GM12874 (cell line): ENCODE results near the gene NCOA3.
A peak's percentile ranks its signal among the peaks of the same experiment; 100 is the strongest.

Source experiments
- TF ChIP-seq, protein P1 (sequence below): IDR thresholded peaks from 2 replicates; pipeline ENCODE4 v1.5.1; 2011; ENCODE audit warnings: low read depth, mild to moderate bottlenecking, control low read depth, low read length, moderate library complexity; ENCODE audit not compliant: insufficient read depth

Gene NCOA3

GRCh38 chr20:47610945-47611250, 109.2 kb downstream of the NCOA3 start:
- TF ChIP-seq, protein P1, sequence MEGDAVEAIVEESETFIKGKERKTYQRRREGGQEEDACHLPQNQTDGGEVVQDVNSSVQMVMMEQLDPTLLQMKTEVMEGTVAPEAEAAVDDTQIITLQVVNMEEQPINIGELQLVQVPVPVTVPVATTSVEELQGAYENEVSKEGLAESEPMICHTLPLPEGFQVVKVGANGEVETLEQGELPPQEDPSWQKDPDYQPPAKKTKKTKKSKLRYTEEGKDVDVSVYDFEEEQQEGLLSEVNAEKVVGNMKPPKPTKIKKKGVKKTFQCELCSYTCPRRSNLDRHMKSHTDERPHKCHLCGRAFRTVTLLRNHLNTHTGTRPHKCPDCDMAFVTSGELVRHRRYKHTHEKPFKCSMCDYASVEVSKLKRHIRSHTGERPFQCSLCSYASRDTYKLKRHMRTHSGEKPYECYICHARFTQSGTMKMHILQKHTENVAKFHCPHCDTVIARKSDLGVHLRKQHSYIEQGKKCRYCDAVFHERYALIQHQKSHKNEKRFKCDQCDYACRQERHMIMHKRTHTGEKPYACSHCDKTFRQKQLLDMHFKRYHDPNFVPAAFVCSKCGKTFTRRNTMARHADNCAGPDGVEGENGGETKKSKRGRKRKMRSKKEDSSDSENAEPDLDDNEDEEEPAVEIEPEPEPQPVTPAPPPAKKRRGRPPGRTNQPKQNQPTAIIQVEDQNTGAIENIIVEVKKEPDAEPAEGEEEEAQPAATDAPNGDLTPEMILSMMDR = no peak

DNA sequence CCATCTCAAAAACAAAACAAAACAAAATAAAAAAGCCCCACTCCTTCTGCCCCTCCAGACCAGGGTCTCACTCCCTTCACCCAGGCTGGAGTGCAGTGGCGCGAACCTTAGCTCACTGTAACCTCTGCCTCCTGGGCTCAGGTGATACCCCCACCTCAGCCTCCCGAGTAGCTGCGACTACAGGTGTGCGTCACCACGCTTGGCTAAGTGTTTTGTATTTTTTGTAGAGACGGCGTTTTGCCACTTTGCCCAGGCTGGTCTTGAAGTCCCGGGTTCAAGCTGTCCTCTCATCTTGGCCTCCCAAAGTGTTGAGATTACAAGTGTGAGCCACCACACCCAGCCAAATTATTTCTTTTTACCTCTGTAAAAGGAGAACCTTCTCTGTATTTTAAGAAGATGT, 110.1 kb downstream of the NCOA3 start:
- TF ChIP-seq, protein P1 = no peak

GRCh38 chr20:47612670-47613069, 111.0 kb downstream of the NCOA3 start:
- TF ChIP-seq, protein P1 = no peak

DNA sequence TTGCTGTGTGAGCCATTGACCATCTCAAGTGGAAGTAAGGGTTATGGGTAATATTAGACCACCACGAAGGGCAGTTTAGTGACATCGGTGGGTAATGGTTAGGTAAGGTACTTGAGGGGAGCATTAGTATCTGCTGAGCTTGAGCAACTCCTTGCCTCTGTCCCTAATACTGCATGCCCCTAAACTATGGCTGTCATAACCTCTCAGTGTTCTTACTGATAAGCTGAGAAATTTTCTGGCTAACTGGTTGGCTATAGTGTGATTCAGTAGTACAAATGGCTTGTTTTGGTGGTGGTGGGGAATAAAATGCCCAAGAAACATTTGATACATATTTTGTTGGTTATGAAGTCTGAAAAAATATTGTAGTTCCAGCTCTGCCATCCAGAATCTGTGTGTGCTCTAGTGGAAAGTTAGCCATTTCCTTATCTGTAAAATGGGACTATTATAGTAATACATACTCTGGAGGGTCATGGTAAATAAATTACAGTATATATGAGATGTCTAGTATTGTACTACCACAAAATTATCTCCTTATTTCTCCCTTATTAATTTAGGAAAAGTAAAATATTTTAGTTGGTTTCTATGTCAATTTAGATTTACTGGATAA, 113.1 kb downstream of the NCOA3 start:
- TF ChIP-seq, protein P1 = no peak

GRCh38 chr20:47618479-47618878, 116.8 kb downstream of the NCOA3 start:
- TF ChIP-seq, protein P1 = no peak

DNA sequence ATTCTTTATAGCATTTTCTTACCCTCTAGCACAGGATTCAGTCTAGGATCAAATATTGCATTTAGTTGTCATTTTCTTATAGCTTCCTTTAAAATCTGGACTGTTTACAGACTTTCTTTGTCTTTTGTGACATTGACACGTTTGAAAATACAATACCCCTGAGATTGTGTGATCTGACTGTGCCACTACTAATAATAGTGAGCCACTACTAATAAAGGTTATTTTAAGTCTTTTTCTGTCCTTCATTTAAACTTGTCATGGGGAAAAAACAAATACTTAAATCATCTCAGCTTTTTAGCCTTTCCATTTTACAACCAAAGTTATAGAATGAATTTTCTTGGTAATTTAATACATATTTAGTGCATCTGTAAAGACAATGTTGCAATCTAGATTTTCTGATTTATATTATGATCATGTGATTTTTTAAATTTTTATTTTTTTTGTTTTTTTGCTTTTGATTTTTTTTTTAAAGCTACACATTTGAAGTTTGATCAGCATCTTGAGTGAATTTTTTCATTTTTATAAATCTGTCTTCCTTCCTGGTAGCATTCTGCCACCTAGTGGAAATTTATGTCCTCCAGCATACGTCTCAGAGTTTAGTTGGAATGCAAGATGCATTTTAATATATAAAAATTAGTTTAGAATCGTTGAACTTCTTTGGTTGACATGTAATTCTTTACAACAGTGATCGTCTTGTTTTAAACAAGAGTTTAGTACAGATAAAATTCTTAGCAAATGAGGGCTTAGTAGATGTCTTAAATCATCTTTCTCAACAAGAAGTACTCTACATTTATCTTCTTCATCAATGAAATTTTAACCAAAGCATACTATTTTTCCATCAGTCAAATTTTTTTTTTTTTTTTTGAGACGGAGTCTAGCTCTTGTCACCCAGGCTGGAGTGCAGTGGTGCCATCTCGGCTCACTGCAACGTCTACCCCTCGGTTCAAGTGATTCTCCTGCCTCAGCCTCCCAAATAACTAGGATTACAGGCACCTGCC, 119.4 kb downstream of the NCOA3 start:
- TF ChIP-seq, protein P1 = peak; percentile 37; the same call in 1 of the 2 replicates

GRCh38 chr20:47622118-47622665, 120.5 kb downstream of the NCOA3 start:
- TF ChIP-seq, protein P1 = no peak
